ENCODE data around the gene SPRED1.

DNA sequence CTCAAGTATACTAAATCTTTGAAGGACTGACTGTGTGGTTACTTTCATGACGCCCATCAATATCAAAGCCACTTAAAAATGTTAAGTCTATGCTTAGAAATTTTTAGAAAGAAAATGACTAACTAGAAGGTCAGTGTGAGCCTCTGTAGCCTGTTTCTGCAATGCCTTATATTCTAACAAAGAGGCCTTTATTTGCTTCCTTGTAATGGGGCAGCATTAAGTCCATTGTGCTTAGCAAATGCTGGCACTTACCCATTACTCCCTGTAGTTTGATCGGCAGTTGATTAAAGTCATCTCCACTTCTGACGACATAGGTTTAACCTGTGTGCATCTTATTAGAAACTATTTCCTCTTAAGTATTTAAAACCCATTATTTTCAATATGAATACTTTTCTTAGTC, 109.7 kb downstream of the SPRED1 start:
- TF ChIP-seq MTA2 (IDR thresholded peaks at IDR 0.05; ENCODE audit: low read depth) (no peak), EZH2 (IDR thresholded peaks at IDR 0.05; ENCODE audit: borderline replicate concordance, control insufficient read depth, low read depth, low read length) (no peak), GABPA (IDR thresholded peaks at IDR 0.05; ENCODE audit: low read depth) (no peak), CTCF (IDR thresholded peaks at IDR 0.05 in 2 of 3, conservative IDR thresholded peaks at IDR 0.05 in 1 of 3; ENCODE audit: control insufficient read depth in 2 of 3, extremely low read depth in 1 of 3, insufficient read depth in 1 of 3, low read depth in 3 of 3, low read length in 3 of 3) (no peak), CEBPB (IDR thresholded peaks at IDR 0.05; ENCODE audit: borderline replicate concordance in 1 of 2, low read depth in 2 of 2, low read length in 2 of 2) (no peak), ESRRA (IDR thresholded peaks at IDR 0.05; ENCODE audit: low read length) (no peak), NFYB (IDR thresholded peaks at IDR 0.05; ENCODE audit: insufficient read depth, low read depth, low read length) (no peak), RAD21 (IDR thresholded peaks at IDR 0.05; ENCODE audit: insufficient read depth, low read depth, low read length) (no peak), EP300 (IDR thresholded peaks at IDR 0.05; ENCODE audit: borderline replicate concordance in 1 of 2, control insufficient read depth in 1 of 2, low read depth in 2 of 2, low read length in 2 of 2) (no peak)
- TF ChIP-seq, protein P1, sequence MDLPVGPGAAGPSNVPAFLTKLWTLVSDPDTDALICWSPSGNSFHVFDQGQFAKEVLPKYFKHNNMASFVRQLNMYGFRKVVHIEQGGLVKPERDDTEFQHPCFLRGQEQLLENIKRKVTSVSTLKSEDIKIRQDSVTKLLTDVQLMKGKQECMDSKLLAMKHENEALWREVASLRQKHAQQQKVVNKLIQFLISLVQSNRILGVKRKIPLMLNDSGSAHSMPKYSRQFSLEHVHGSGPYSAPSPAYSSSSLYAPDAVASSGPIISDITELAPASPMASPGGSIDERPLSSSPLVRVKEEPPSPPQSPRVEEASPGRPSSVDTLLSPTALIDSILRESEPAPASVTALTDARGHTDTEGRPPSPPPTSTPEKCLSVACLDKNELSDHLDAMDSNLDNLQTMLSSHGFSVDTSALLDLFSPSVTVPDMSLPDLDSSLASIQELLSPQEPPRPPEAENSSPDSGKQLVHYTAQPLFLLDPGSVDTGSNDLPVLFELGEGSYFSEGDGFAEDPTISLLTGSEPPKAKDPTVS (IDR thresholded peaks at IDR 0.05; ENCODE audit: low read depth, low read length) = no peak
